ENCODE data around the gene ITPR3.

DNA sequence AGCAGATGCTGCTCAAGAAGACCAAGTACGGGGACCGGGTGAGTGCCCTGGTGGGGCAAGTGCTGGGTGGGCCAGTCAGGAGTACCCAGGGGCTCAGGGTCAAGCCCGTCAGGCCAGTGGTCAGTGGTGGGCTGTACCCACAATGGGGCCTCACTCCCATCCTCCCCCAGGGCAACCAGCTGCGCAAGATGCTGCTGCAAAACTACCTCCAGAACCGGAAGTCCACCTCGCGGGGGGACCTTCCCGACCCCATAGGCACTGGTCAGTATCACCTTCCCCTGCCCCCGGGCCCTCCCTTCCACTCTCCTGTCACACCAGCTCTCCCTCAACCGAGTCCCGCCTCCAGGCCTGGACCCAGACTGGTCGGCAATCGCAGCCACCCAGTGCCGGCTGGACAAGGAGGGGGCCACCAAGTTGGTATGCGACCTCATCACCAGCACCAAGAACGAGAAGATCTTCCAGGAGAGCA is 63.3 kb downstream of the ITPR3 start:
- TF ChIP-seq, protein P1, sequence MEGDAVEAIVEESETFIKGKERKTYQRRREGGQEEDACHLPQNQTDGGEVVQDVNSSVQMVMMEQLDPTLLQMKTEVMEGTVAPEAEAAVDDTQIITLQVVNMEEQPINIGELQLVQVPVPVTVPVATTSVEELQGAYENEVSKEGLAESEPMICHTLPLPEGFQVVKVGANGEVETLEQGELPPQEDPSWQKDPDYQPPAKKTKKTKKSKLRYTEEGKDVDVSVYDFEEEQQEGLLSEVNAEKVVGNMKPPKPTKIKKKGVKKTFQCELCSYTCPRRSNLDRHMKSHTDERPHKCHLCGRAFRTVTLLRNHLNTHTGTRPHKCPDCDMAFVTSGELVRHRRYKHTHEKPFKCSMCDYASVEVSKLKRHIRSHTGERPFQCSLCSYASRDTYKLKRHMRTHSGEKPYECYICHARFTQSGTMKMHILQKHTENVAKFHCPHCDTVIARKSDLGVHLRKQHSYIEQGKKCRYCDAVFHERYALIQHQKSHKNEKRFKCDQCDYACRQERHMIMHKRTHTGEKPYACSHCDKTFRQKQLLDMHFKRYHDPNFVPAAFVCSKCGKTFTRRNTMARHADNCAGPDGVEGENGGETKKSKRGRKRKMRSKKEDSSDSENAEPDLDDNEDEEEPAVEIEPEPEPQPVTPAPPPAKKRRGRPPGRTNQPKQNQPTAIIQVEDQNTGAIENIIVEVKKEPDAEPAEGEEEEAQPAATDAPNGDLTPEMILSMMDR (IDR thresholded peaks at IDR 0.05): no peak
- TF ChIP-seq POLR2A (IDR thresholded peaks at IDR 0.05) (no peak), POLR2AphosphoS5 (IDR thresholded peaks at IDR 0.05) (no peak), EP300 (IDR thresholded peaks at IDR 0.05) (no peak)
